GM12875 (cell line): Measurements from ENCODE around the gene CMTM6.

Experiments used
- H3K4me3 ChIP-seq: one replicate; pipeline ENCODE4 v1.5.1; 2011; ENCODE audit warnings: low read depth, low read length, control low read depth
- TF ChIP-seq, protein P1 (sequence below): IDR thresholded peaks from 2 replicates; pipeline ENCODE4 v1.5.1; 2011; ENCODE audit warnings: low read depth, mild to moderate bottlenecking, control low read depth, inconsistent platforms, low read length, moderate library complexity, borderline replicate concordance; ENCODE audit not compliant: insufficient read depth

CMTM6 gene

DNA sequence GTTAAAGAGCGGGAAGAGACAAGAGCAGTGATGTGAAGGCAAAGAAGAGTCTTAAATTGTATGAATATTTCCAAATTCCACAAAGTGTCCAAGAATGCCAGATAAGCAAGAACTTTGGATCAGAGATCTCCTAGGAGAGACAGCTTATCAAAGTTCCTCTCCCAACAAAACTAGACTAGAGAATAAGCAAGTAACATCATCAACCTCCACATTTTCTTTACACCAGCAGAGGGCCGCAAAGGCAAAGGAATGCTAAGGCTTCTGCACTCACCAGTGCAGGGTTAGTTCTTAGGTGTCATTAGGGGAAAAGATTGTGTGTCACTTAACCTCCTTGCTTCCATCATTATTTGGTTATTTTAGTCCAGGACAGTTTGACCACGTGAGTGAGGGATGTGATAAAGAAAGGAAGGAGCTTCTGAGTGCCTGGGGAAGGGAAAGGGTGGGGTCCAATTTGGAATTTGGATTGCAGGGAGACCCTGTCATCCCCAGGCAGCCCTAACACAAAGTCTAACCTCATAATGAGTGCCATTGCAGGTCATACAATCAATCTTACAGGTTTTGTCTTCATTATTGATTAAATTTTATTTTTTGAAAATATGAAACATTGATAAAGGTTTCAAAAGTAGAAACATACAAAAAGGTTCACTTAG, 7.5 kb upstream of the CMTM6 start:
- TF ChIP-seq, protein P1, sequence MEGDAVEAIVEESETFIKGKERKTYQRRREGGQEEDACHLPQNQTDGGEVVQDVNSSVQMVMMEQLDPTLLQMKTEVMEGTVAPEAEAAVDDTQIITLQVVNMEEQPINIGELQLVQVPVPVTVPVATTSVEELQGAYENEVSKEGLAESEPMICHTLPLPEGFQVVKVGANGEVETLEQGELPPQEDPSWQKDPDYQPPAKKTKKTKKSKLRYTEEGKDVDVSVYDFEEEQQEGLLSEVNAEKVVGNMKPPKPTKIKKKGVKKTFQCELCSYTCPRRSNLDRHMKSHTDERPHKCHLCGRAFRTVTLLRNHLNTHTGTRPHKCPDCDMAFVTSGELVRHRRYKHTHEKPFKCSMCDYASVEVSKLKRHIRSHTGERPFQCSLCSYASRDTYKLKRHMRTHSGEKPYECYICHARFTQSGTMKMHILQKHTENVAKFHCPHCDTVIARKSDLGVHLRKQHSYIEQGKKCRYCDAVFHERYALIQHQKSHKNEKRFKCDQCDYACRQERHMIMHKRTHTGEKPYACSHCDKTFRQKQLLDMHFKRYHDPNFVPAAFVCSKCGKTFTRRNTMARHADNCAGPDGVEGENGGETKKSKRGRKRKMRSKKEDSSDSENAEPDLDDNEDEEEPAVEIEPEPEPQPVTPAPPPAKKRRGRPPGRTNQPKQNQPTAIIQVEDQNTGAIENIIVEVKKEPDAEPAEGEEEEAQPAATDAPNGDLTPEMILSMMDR = peak; percentile 58
- H3K4me3 ChIP-seq = no peak overlapping the region

DNA sequence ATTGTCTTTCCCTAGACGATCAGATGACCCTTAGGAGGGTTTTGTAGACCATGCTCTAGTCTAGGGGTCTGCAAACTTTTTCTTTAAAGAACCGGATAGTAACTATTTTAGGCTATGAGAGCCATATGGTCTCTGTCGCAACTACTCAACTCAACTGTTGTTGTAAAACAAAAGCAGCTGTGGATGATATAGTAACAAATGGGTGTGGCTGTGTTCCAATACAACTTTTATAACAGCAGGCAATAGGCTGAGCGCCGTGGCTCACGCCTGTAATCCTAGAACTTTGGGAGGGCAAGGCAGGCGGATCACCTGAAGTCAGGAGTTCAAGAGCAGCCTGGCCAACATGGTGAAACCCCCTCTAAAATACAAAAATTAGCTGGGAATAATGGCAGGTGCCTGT, 6.1 kb upstream of the CMTM6 start:
- H3K4me3 ChIP-seq = no peak overlapping the region
- TF ChIP-seq, protein P1 = no peak

DNA sequence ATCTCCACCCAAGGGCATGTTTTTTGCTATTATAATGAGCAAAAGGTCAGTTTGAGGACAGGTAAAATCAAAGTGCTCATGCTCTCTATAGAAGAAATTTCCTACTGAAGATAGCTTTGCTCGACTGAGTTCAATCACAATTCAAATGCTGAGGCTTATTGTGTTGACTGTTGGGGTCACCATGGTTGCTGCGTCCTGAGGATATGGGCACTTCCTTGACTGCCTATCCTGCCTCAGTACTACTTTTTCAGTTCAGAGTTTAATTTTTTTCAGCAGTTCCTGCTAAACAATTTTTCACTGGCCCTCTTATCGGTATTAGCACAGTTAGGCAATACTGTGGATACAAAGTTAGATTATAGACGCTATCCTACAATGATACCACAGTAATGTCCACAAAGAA, 3.8 kb upstream of the CMTM6 start:
- TF ChIP-seq, protein P1 = no peak
- H3K4me3 ChIP-seq = no peak overlapping the region

DNA sequence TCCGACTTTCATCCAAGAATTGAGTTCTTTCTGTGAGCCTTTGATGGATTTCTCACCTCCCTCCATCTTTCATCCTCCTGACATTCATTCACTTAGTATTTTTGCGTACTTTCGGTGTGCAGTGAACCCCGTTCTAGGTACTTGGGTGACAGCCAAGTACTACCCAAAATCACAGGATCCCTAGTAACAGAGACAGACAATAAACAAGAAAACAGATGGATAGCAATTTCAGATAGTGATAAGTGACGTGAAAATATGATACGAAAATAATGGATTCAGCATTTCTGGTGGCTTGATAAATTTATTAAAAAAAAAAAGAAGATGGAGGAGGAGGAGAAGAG, 264 bp upstream of the CMTM6 start:
- peak overlapping the region; percentile 89 for H3K4me3 ChIP-seq
- TF ChIP-seq, protein P1 = no peak

DNA sequence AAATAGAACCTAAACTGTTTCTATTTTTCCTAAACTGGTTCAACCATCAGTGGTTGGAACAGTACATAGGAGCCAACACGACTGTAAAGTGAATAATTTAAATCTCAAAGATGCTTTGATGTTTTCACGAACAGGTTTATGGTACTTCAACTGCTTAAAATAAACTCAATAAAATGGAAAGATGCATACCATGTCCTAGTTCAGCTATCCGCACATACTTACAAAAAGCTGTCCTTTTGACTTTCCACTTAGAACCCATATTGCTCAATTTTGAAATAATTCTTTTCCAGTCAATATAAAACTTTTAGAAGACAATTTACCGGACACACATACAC, 902 bp downstream of the CMTM6 start:
- peak overlapping the region; percentile 89 for H3K4me3 ChIP-seq
- TF ChIP-seq, protein P1 = no peak

DNA sequence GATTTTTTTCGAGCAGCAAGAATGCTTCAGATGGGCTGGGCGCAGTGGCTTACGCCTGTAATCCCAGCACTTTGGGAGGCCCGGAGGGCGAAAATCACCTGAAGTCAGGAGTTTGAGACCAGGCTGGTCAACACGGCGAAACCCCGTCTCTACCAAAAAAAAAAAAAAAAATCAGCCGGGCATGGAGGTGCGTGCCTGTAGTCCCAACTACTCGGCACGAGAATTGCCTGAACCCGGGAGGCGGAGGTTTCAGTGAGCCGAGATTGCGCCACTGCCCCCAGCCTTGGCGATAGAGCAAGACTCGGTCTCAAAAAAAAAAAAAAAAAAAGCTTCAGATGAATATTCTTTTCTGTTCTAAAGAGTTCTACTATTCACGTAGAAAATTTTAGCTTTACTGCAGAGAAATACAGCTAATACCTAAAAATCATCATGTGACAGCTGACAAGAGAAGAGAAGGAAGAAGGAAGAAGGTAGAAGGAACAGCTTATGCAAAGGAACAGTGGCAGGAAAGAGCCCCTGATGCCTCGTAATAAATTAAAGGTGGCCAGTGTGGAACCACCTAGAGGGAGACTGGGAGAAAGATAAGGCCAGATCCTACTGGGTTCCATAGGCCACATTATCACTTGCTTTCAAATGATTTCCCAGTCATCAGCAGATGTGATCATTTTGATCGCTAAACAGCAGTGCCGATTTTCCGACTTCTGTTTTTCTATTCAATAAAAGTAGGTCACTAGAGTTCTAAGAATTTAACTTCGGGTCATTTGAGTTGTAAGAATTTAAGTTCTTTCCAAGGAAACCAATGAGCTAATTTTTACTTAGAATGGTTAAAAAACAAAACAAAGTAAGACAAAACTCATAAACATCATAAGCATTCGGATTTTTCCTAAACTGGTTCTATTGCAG, 1.5 kb downstream of the CMTM6 start:
- peak overlapping the region; percentile 89 for H3K4me3 ChIP-seq
- TF ChIP-seq, protein P1 = no peak

DNA sequence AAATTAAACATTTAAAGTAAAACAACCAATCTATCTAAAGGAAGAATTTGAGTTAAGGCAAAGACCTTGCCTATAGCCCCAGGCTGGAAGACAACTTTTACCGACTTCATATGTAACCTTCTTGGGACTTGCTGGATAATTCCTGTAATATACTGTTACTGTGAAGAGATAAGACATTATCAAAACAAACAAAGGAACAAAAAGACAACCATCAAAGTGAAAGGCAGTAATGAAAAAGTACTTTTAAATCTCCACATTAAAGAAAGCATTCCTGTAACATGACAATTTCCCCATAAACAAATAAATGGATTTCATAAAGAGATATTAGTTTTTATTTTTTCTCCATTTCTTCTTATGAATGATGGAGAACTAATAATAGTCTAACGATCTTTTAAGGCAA, 2.4 kb downstream of the CMTM6 start:
- TF ChIP-seq, protein P1 = no peak
- no peak overlapping the region for H3K4me3 ChIP-seq
